ENCODE measurements around the gene PHRF1.

PHRF1 gene

DNA sequence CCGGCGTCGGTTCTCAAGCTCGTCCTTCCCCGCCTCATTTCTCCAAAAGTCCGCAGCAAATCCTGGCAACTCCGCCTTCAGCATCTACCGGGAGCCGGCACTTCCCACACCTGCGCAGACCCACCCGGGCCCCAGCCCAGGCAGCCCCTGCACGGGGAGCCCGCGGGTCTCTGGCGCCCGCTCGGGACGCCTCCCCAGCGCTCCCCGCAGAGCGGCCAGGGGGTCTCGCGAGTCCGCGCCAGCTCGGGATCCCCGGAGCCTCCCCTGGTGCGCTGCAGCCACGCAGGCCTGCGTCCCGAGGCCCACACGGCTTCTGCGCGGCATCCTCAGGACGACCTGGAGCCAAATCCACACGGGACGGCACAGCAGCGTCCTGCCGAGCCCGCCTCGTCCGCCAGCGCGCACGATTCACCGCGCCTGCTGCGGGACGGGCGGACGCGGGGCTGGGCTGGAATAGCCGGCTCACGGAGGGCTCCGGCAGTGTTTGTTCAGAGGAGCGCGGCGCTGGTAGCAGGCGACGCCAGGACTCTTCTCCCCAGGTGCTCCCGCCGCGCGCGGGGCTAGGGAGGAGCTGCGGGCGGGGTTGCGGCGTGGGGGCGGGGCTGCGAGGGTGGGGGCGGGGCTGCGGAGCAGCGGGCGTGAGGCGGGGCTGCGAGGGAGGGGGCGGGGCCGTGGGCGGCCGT, 816 bp upstream of the PHRF1 start:
- peak overlapping the region; percentile 70 for H3K4me3 ChIP-seq (ENCODE audit: low read depth, low read length)
- no peak for TF ChIP-seq CTCF (IDR thresholded peaks at IDR 0.05; ENCODE audit: low read depth, low read length)

GRCh38 chr11:576811-577610, 741 bp downstream of the PHRF1 start:
- H3K4me3 ChIP-seq (ENCODE audit: low read depth, low read length), result peak overlapping the region; percentile 96
- TF ChIP-seq CTCF (IDR thresholded peaks at IDR 0.05; ENCODE audit: low read depth, low read length), result no peak

- no peak for TF ChIP-seq CTCF (IDR thresholded peaks at IDR 0.05; ENCODE audit: low read depth, low read length)
- H3K4me3 ChIP-seq (ENCODE audit: low read depth, low read length), result peak overlapping the region; percentile 96
Measured at GRCh38 chr11:577611-577894, 1.3 kb downstream of the PHRF1 start.

DNA sequence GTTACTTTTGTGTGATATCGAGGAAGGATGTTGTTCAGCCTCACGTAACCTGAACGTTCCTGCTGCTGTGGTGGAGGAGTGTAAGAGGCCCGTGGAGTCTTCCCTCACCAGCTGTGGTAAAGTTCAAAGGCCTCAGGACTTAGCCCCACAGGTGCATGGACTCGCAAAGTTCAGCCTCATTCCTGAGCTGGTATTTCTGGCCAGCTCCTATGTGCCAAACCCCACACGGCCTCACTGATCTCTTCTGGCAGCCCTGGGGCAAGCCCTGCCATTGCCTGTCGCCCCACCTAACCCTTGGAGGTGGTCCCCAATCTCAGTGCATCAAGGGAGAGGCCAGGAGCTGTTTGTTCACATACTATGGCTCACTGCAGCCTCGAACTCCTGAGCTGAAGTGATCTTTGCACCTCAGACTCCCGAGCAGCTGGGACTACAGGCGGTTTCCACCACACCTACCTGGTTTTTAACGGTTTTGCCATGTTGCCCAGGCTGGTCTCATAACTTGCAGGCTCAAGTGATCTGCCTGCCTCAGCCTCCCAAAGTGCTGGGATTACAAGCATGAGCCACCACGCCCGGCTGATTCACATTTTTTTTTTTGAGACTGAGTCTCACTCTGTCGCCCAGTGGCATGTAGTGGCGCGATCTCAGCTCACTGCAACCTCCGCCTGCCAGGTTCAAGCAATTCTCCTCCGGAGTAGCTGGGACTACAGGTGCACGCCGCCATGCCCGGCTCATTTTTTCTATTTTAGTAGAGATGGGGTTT, 2.2 kb downstream of the PHRF1 start:
- no peak for TF ChIP-seq CTCF (IDR thresholded peaks at IDR 0.05; ENCODE audit: low read depth, low read length)
- H3K4me3 ChIP-seq (ENCODE audit: low read depth, low read length), result peak overlapping the region; percentile 96

DNA sequence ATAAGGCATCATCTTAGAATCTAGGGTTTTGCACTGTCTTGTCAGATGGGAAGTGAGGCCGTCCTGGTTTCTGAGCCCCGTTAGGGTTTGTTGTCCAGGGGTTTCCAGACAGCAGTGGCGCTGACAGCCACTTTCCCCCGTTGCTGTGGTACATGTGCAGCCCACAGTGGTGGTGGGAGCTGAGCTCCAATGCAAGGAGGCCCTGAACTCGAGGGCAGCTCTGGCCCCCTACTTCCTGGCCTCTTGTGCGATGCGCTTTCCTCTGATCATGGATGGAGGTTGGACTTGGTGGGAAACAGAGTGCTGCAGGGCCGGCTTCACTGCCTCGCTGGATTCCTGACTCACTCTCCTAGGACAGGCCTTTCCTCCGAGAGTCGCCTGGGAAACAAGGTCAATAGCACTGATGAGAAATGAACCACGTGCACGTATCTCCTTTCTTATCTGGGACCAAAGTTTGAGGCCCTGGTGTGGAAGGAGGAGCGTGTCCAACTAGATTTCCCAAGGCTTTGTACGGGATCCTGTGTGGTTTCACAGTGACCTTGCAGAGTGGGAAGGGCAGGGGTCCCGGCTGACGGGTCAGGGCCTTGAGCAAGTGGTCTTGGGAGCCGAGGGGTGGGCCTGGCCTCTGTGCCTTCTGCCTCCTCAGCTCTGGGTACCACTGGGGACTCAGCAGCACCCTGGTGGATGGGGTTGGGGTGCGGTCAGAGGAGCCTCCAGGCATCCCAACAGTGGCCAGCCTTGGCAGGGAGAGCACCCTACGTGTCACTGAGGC, 3.7 kb downstream of the PHRF1 start:
- no peak for TF ChIP-seq CTCF (IDR thresholded peaks at IDR 0.05; ENCODE audit: low read depth, low read length)

DNA sequence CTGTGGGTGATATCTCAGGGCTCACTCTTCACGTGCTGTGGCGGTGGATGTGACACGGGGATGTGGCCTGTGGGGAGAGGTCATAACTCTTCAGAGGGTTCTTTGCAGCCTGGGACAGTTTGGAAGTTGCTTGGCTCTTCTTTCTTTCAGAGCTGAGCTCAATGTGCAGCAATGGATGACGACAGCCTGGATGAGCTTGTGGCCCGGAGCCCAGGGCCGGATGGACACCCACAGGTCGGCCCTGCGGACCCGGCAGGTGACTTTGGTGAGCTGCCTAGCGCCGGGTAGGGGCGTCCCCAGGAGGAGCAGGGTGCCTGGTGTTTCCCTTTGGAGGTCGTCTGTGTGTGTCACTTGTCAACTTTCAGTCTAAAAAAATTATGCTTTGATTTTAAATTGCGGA, 5.1 kb downstream of the PHRF1 start:
- no peak for TF ChIP-seq CTCF (IDR thresholded peaks at IDR 0.05; ENCODE audit: low read depth, low read length)
- no peak overlapping the region for H3K4me3 ChIP-seq (ENCODE audit: low read depth, low read length)

More for the DNA sequence above, 3.7 kb downstream of the PHRF1 start:
- H3K4me3 ChIP-seq (ENCODE audit: low read depth, low read length), result no peak overlapping the region

Measured in WI38 (cell line).